Mucosa of descending colon (tissue), 3 donors: ENCODE measurements around the gene MRO. TPM values are rescaled to one million over a fixed set of nuclear protein-coding genes. Genes with fewer than 3 reads are reported as not detected.
A peak's percentile ranks its signal among the peaks of the same experiment; 100 is the strongest.

Experiments
- ATAC-seq: fragments of 200-7000 bp; cut with Tn5 transposase; one replicate; pipeline ENCODE4 v1.9.1; 2020; ENCODE audit warnings: mild to moderate bottlenecking, moderate library complexity
- DNase-seq, 3 donors: peaks; one replicate each; pipeline ENCODE4 v3.0.0-alpha.2; 2020
- H3K36me3 ChIP-seq: fragments of 200-600 bp; one replicate; pipeline ENCODE4 v1.8.0; 2021; ENCODE audit warnings: low read depth, mild to moderate bottlenecking
- H3K4me1 ChIP-seq: fragments of 200-600 bp; one replicate; pipeline ENCODE4 v1.8.0; 2021; ENCODE audit warnings: low read depth, mild to moderate bottlenecking
- H3K4me3 ChIP-seq: fragments of 200-600 bp; one replicate; pipeline ENCODE4 v1.8.0; 2021; ENCODE audit warnings: mild to moderate bottlenecking
- H3K9me3 ChIP-seq: fragments of 200-600 bp; one replicate; pipeline ENCODE4 v1.8.0; 2021; ENCODE audit warnings: mild to moderate bottlenecking
- CTCF ChIP-seq: fragments of 200-600 bp; IDR thresholded peaks from one replicate; pipeline ENCODE4 v1.8.0; 2022; ENCODE audit warnings: antibody characterized with exemption, mild to moderate bottlenecking
- intact Hi-C, 2 donors: fragments of 100-400 bp; cut with DNase I in 1 of 2; cut with micrococcal nuclease in 1 of 2; formaldehyde crosslinking; loops; one replicate each; pipeline versions ENCODE4 v1.11.0 to v1.11.1; 2022; cut with DNase I, micrococcal nuclease
- total RNA-seq, 3 donors: library from RNA; stranded (reverse); fragmentation: NEBNext Ultra II Directional in 2 of 3; extraction: Animal tissue kit (Norgen Biotek cat#: 25700) in 2 of 3; gene quantifications; one replicate each; pipeline versions ENCODE4 v1.2.1 to v1.2.4, GENCODE V29; 2021 to 2023
- donor health status: DM: no; HTN: no; CAD: no; lungs with moderate emphysema.
- donor health status: DM: no; HTN: no; CAD: no.
- donor health status: DM: no; HTN: yes; CAD: no.

MRO gene
- total RNA-seq, 3 donors from 2014 or later: 0.23 to 0.48 (median 0.28) TPM

- intact Hi-C loops: no loop called here
- no peaks in the 10 kb centered on the region for H3K36me3 ChIP-seq
- ATAC-seq: no peak
- H3K4me1 ChIP-seq: peaks cover 3% of the 10 kb centered on the region
- H3K4me3 ChIP-seq: no peak overlapping the region
- TF ChIP-seq CTCF: no peak
- no peak for DNase-seq
- H3K9me3 ChIP-seq: no peaks in the 10 kb centered on the region
Measured at GRCh38 chr18:50792885-50793284, 26.9 kb downstream of the MRO start.

GRCh38 chr18:50791599-50792438, 28.0 kb downstream of the MRO start:
- intact Hi-C loops: no loop called here
- no peaks in the 10 kb centered on the region for H3K36me3 ChIP-seq
- TF ChIP-seq CTCF: no peak
- no peak for DNase-seq
- ATAC-seq: peak; percentile 72
- H3K4me3 ChIP-seq: no peak overlapping the region
- no peaks in the 10 kb centered on the region for H3K9me3 ChIP-seq
- peaks cover 3% of the 10 kb centered on the region for H3K4me1 ChIP-seq

- no peak for ATAC-seq
- Histone ChIP-seq H3K4me1 (peaks cover 3% of the 10 kb centered on the region), H3K9me3 (no peaks in the 10 kb centered on the region), H3K4me3 (no peak overlapping the region), H3K36me3 (no peaks in the 10 kb centered on the region)
- DNase-seq: no peak
- intact Hi-C loops: no loop called here
- no peak for TF ChIP-seq CTCF
Measured at GRCh38 chr18:50790948-50791347, 28.9 kb downstream of the MRO start.

- no peaks in the 10 kb centered on the region for H3K9me3 ChIP-seq
- no peak for TF ChIP-seq CTCF
- ATAC-seq: no peak
- intact Hi-C loops: no loop called here
- no peak overlapping the region for H3K4me3 ChIP-seq
- H3K36me3 ChIP-seq: no peaks in the 10 kb centered on the region
- no peak for DNase-seq
- H3K4me1 ChIP-seq: peaks cover 3% of the 10 kb centered on the region
Measured at GRCh38 chr18:50790241-50790640, 29.6 kb downstream of the MRO start.

- no peak for DNase-seq
- no peaks in the 10 kb centered on the region for H3K9me3 ChIP-seq
- TF ChIP-seq CTCF: no peak
- H3K4me1 ChIP-seq: peaks cover 3% of the 10 kb centered on the region
- intact Hi-C loops: no loop called here
- no peaks in the 10 kb centered on the region for H3K36me3 ChIP-seq
- ATAC-seq: no peak
- H3K4me3 ChIP-seq: no peak overlapping the region
Measured at GRCh38 chr18:50788284-50788683, 31.5 kb downstream of the MRO start.
